KBM-7 (cell line): Measurements from ENCODE around the gene OR1N2.
"Not testable (repeated sequence)": the region's sequence is repeated elsewhere in the genome, so short reads cannot be mapped to it uniquely, and the experiment has no call there.

ENCODE experiments used
- DNase-seq: peaks from one replicate; pipeline ENCODE4 v3.0.0-alpha.2; 2015
- in situ Hi-C: fragments of 300-500 bp; cut with MboI; formaldehyde crosslinking; loops from 2 replicates; pipeline ENCODE4 v1.14.3; 2020; ENCODE audit warnings: low sequenced_read_pairs, low pct_unique_long_range_greater_than_20kb, mixed read lengths

OR1N2 gene, protein sequence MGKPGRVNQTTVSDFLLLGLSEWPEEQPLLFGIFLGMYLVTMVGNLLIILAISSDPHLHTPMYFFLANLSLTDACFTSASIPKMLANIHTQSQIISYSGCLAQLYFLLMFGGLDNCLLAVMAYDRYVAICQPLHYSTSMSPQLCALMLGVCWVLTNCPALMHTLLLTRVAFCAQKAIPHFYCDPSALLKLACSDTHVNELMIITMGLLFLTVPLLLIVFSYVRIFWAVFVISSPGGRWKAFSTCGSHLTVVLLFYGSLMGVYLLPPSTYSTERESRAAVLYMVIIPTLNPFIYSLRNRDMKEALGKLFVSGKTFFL

DNA sequence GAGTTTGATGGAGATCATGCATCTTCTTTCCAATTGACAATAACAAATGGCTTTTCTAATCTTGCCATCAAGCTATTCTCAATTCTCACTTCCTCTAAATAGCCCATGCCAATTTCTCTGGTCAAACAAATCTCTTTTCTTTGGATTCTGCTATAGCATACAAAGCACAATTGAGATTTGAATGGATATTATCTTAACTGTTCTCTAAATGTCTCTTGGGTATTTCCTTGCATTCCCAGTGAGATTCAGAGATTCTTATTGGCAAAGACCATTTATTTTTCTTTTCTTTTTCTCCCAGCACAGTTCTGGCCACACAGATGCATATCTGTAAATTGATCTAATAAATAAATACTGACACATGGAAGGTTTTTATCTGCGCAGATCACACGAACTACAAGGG is at the start of gene OR1N2:
OR1N2 (plus strand) TSS at position 301 of the 400 bp plus-strand sequence. CDS start 100 bp downstream, outside the sequence.
- no peak for DNase-seq
- in situ Hi-C loops, result no loop called here

GRCh38 chr9:122506964-122507363 is 45.9 kb upstream of the OR1N2 start:
- in situ Hi-C loops, result no loop called here
- DNase-seq, result no peak

DNA sequence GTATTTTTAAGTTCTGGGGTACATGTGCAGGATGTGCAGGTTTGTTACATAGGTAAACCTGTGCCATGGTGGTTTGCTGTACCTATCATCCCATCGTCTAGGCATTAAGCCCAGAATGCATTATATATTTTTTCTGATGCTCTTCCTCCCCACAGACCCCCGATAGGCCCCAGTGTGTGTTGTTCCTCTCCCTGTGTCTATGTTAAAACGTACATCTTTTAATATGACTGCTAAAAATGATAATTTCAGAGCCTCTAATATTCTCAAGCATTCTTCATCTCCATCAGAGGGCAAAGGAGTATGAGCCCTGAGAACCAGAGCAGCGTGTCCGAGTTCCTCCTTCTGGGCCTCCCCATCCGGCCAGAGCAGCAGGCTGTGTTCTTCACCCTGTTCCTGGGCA is 42.4 kb upstream of the OR1N2 start, which contains the start of gene OR1J2:
OR1J2 (plus strand) TSS at position 301 of the 400 bp plus-strand sequence; CDS start at position 301, 0 bp downstream.
- in situ Hi-C loops, result no loop called here
- no peak for DNase-seq

GRCh38 chr9:122518226-122518625 is 34.7 kb upstream of the OR1N2 start:
- no peak for DNase-seq
- in situ Hi-C loops, result no loop called here

- in situ Hi-C loops, result no loop called here
- DNase-seq, result no peak
Observed at GRCh38 chr9:122518841-122519240, 34.1 kb upstream of the OR1N2 start, which contains the start of gene OR1J4. Gene OR1J4 (plus strand): TSS chr9:122519141. CDS start chr9:122519141, 0 bp downstream.

GRCh38 chr9:122519376-122519775 is 33.5 kb upstream of the OR1N2 start:
- no peak for DNase-seq
- in situ Hi-C loops, result no loop called here

DNA sequence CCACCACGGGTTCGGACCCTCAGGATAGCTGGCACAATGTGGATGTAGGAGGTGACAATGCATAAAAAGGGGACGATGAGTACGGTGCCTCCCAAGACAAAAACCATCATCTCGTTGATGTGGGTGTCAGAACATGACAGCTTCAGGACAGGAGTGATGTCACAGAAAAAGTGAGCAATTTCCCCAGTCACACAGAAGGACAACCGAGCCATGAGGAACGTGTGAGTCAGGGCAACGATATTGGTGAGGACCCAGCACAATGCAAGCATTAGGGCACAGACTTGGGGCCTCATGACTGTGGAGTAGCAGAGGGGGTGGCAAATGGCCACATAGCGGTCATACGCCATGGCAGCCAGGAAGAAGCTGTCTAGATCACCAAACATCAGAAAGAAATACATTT is 26.3 kb upstream of the OR1N2 start:
- in situ Hi-C loops, result no loop called here
- no peak for DNase-seq

DNA sequence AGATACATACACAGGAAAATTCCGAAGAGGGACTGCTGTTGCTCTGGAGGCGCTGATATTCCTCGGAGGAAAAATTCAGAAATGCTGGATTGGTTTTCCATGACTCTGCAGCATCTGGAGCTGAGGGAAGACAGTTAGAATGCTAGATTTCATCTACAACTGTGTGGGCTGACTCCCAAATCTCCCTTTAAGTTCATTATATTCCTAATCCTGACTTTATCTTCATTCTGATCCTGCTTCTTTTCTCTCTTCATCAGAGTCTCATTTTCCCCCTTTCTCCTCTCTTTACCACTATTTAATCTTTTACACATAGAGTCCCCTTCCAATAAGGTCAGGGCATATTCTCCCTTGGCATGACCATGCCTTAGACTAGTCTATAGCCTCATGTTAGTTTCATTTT is 25.7 kb upstream of the OR1N2 start, which contains the start of gene OR1N1:
OR1N1 (minus strand) TSS at position 101 of the 400 bp plus-strand sequence; CDS start at position 101, 0 bp downstream.
- in situ Hi-C loops, result no loop called here

DNA sequence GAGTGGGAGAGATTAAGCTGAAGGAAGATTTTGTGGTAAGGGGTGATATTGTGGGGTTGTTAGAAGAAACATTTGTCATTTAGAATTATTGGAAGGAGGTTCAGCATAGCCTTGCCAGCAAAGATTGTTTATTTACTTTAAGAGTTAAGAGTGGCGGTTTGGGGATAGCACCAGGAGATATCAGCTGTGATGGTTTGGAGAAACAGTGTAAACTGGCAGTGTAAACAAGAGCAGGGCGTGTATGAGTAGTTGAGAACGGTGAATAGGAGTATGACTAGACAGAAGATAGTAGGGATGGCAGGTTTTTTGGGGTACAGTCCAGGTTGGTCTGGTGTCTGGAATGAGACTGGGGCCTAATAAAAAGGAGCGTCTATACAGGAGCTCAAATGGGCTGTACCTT is 21.8 kb upstream of the OR1N2 start:
- DNase-seq, in situ Hi-C loops: not testable (repeated sequence)

More for the DNA sequence above, 25.7 kb upstream of the OR1N2 start, which contains the start of gene OR1N1:
- DNase-seq, result no peak

DNA sequence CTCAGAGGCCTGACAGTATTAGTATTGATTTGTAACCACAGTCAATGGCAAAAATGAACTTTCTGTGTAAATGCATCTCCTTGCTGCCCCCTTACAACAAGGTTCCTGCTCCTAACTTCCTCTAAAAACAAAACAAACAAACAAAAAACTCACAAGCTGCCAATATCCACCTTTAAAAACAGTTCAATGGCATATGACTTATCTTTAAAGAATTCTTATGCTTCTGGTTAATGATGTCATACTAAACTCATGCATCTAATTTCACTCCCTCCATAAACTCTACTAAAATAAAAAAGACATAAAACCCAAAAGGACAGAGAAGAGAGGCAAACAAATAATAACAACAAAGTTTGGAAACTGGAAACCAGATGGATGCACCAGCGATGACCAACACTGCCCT is 16.8 kb upstream of the OR1N2 start:
- in situ Hi-C loops, result no loop called here
- DNase-seq, result no peak

DNA sequence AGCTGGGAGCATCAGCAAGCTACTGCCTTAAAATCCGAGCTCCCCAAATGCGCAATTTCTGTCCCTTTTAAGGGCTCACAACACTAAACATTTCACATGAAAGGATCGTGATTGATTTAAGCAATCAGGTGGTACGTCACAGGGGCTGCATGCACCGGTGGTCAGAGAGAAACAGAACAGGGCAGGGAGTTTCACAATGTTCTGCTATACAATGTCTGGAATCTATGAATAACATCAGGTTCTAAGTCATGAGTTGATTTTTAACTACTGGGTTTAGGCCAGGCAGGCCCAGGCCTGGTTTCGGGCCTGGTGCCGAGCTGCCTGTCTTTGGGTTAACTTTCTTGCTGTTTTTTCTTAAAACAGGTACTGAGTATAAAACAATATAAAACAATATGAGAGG is 15.8 kb upstream of the OR1N2 start:
- DNase-seq, in situ Hi-C loops: not testable (repeated sequence)

DNA sequence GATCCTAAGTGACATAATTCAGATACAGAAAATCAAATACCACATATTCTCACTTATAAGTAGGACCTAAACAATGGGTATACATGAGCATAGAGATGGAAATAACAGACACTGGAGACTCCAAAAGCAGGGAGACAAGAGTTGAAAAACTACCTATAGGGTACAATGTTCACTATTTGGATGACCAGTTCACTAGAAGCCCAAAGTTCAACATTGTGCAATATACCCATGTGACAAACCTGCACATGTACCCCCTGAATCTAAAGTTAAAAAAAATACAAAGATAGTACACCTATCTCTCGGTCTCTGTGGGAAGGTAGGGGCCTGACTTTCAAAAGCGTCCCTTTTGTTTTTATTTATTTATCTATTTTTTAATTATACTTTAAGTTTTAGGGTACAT is 14.2 kb upstream of the OR1N2 start:
- in situ Hi-C loops, result no loop called here
- no peak for DNase-seq

GRCh38 chr9:122546196-122546595 is 6.7 kb upstream of the OR1N2 start:
- DNase-seq, result no peak
- in situ Hi-C loops, result no loop called here

DNA sequence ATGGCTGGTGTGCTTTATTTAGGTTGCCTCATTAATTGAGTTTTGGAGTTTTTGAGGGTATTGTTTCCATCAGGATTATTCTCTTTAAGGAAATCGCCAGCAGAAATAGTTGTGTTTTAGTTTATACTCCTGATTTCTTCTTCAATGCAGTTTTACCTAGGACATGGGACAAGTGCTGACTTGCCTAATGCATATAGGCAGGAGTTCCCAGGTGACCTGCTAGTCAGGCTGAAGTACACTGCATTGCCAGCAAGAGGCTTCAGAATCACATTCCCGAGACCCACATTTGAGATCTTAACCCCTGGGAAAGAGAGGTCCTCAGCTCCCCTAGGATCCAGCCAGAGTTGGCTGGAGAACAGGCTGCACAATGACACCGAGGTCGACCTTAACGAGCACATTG is 1.5 kb upstream of the OR1N2 start:
- in situ Hi-C loops, result no loop called here
- DNase-seq, result no peak

GRCh38 chr9:122561446-122561845 is 8.5 kb downstream of the OR1N2 start:
- in situ Hi-C loops, result no loop called here

GRCh38 chr9:122562134-122562760 is 9.3 kb downstream of the OR1N2 start:
- in situ Hi-C loops, result no loop called here

More at GRCh38 chr9:122561446-122561845, 8.5 kb downstream of the OR1N2 start:
- DNase-seq, result no peak

GRCh38 chr9:122567901-122568300 is 15.0 kb downstream of the OR1N2 start:
- in situ Hi-C loops, result no loop called here
- no peak for DNase-seq

More at GRCh38 chr9:122562134-122562760, 9.3 kb downstream of the OR1N2 start:
- no peak for DNase-seq

DNA sequence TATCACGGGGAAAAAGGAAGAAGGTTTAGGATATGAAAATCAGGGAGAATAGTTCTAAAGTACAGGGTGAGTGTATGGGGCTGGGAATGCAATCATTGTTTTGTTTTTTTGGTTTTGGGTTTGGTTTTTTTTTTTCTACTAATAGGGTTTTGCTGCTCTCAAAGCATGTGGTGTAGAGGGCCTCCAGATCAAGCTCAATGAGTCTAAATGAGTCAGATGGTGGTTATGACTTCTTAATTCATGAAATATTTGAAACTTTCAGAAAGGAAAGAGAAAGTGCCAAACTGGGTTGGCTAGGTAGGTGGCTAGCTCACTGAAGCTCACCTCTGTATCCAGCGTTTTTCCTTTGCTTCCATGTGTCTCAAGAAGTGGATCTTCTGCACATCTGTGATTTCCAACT is 19.5 kb downstream of the OR1N2 start:
- DNase-seq, result no peak
- in situ Hi-C loops, result no loop called here

DNA sequence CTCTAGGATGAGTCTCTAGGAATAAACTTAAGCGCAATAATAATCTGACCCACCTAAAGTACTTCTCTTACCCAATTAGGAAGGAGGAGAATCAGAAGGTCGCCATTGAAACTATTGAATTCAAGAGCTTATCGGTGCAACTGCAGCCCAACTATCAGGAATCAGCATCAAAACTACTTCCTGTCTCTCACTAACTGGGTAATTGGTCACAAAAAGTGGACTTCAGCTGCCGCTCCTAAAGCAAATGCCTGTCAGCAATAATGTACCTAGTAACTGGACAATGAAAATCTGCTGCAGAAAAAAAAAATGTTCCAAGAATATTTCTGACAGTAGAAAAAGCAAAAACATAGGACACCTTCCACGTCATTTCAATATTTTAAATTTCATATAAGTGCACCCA is 27.0 kb downstream of the OR1N2 start:
- no peak for DNase-seq

DNA sequence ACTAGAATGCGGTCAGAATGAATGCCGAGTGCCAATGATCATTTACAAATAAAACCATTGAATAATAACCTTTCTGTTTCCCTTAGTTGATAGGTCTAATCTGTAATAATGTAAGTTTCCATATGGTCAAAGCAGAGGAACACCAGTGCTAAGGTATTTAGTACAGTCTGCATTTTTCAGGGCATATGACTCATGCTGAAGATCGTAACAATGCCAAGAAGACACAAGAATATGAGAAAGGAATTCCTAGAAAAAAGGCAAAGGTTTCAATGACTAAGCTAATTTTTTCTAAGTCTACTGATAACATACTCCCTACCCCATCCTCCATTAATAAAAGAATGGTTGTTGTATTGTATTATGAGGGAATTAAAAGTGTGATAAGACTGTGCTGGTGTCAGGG is 27.4 kb downstream of the OR1N2 start:
- in situ Hi-C loops, result no loop called here
- DNase-seq, result no peak

More for the DNA sequence above, 27.0 kb downstream of the OR1N2 start:
- in situ Hi-C loops, result no loop called here
